A673 (cell line): ENCODE measurements around the gene IQCH. TPM values are rescaled to one million over a fixed set of nuclear protein-coding genes. Genes with fewer than 3 reads are reported as not detected.
A peak's percentile ranks its signal among the peaks of the same experiment; 100 is the strongest.
"Not testable (repeated sequence)": the region's sequence is repeated elsewhere in the genome, so short reads cannot be mapped to it uniquely, and the experiment has no call there.

Experiments used
- BruUV-seq: library from RNA; stranded (reverse); fragments of 400-500 nt; replicated peaks from 2 replicates; lab custom pipeline; 2021; lab: Mats Ljungman, UMichigan
- CTCF ChIA-PET: fragments of 300-600 bp; sonication (Branson Sonifier 250); formaldehyde crosslinking; loops from one replicate; lab custom pipeline; 2022; ENCODE audit warnings: antibody characterized with exemption; lab: Charles Lee
- POLR2A ChIA-PET: fragments of 300-600 bp; sonication (Branson Sonifier 250); formaldehyde crosslinking; loops from one replicate; lab custom pipeline; 2022; ENCODE audit warnings: antibody characterized with exemption; ENCODE audit not compliant: low non-redundant PET; lab: Charles Lee
- DNase-seq: peaks from one replicate; pipeline ENCODE4 v3.0.0-alpha.2; 2015; ENCODE audit warnings: low spot score
- H3K27ac ChIP-seq: fragments of 200-600 bp; sonication (generic); 2 replicates; pipeline ENCODE4 v1.5.1; 2016; ENCODE audit warnings: mixed run types, low read depth, mild to moderate bottlenecking, mixed read lengths, antibody characterized with exemption, low read length; ENCODE audit not compliant: poor library complexity, severe bottlenecking
- H3K27me3 ChIP-seq: fragments of 200-600 bp; sonication (generic); replicated peaks from 2 replicates; pipeline ENCODE4 v1.6.1; 2017; ENCODE audit warnings: mixed run types, low read depth, mild to moderate bottlenecking, mixed read lengths, antibody characterized with exemption, low read length; ENCODE audit not compliant: insufficient read depth, poor library complexity
- H3K36me3 ChIP-seq: fragments of 200-600 bp; sonication (generic); 2 replicates; pipeline ENCODE4 v1.6.1; 2016; ENCODE audit warnings: mixed run types, mild to moderate bottlenecking, mixed read lengths, antibody characterized with exemption, low read length; ENCODE audit not compliant: insufficient read depth, poor library complexity, severe bottlenecking
- H3K4me1 ChIP-seq: fragments of 200-600 bp; sonication (generic); 2 replicates; pipeline ENCODE4 v1.6.1; 2017; ENCODE audit warnings: mixed run types, mild to moderate bottlenecking, mixed read lengths, antibody characterized with exemption, low read length; ENCODE audit not compliant: insufficient read depth, poor library complexity, severe bottlenecking
- H3K4me3 ChIP-seq: fragments of 200-600 bp; sonication (generic); 2 replicates; pipeline ENCODE4 v1.5.1; 2016; ENCODE audit warnings: low read depth, mixed run types, mild to moderate bottlenecking, mixed read lengths, low read length; ENCODE audit not compliant: poor library complexity, severe bottlenecking
- H3K9me3 ChIP-seq: fragments of 200-600 bp; sonication (generic); 2 replicates; pipeline ENCODE4 v1.6.1; 2016; ENCODE audit warnings: mixed run types, low read depth, mild to moderate bottlenecking, mixed read lengths, antibody characterized with exemption, low read length; ENCODE audit not compliant: poor library complexity, severe bottlenecking
- EZH2 ChIP-seq: fragments of 200-600 bp; sonication (generic); IDR thresholded peaks from 2 replicates; pipeline ENCODE4 v1.6.1; 2017; ENCODE audit warnings: borderline replicate concordance, low read depth, mild to moderate bottlenecking, mixed read lengths, antibody characterized with exemption, low read length; ENCODE audit not compliant: poor library complexity, severe bottlenecking
- intact Hi-C: fragments of 100-400 bp; cut with micrococcal nuclease; formaldehyde crosslinking; loops from one replicate; pipeline ENCODE4 v1.10.0; 2022; ENCODE audit not compliant: unreplicated experiment
- total RNA-seq: library from RNA; stranded (reverse); gene quantifications from 2 replicates; pipeline ENCODE4 v1.2.3, GENCODE V29; 2021
- TF ChIP-seq, protein P1 (sequence below): fragments of 300-800, 200-600 bp; sonication (generic); conservative IDR thresholded peaks from 2 replicates; pipeline ENCODE4 v1.5.1; 2017; ENCODE audit warnings: low read depth, mild to moderate bottlenecking, antibody characterized with exemption, low read length, moderate library complexity, mixed read lengths

IQCH gene
- total RNA-seq, 1 experiment from 2014 or later, result 1.7 TPM

DNA sequence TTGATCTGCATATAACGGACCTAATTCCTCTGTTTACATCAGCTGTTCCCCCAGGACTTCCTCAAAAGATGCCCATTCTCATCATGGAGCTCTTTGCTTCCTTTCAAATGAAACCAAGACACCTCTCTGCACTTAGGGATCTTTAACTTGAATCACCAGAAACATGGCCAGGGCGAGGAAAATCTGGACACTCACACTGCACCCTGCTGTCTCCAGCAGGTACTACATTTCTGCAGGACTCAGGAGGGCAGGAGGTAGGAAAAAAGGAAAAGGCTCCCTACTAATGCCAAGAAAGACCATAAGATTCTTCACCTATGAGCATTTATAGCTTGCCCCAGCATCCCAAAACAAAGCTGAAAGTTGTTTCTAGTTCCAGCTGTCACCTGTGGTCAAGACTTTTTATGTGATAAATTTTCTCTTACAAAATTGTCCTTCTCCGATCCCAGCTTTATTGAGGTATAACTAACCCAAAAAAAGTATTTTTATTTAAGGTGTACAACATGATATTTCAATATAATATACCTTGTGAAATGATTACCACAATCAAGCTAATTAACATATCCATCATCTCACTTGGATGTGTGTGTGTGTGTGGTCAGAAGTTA is 179.0 kb downstream of the IQCH start:
- Histone ChIP-seq H3K27ac (no peak overlapping the region), H3K4me3 (no peak overlapping the region), H3K9me3 (no peaks in the 10 kb centered on the region), H3K4me1 (no peaks in the 10 kb centered on the region), H3K36me3 (no peaks in the 10 kb centered on the region), H3K27me3 (no peaks in the 10 kb centered on the region)
- intact Hi-C loops, result loop anchor here (1.0 kb wide), 1 partner anchor 487 kb away; no protein-coding TSS in a partner anchor
- no peak for TF ChIP-seq EZH2
- TF ChIP-seq, protein P1, sequence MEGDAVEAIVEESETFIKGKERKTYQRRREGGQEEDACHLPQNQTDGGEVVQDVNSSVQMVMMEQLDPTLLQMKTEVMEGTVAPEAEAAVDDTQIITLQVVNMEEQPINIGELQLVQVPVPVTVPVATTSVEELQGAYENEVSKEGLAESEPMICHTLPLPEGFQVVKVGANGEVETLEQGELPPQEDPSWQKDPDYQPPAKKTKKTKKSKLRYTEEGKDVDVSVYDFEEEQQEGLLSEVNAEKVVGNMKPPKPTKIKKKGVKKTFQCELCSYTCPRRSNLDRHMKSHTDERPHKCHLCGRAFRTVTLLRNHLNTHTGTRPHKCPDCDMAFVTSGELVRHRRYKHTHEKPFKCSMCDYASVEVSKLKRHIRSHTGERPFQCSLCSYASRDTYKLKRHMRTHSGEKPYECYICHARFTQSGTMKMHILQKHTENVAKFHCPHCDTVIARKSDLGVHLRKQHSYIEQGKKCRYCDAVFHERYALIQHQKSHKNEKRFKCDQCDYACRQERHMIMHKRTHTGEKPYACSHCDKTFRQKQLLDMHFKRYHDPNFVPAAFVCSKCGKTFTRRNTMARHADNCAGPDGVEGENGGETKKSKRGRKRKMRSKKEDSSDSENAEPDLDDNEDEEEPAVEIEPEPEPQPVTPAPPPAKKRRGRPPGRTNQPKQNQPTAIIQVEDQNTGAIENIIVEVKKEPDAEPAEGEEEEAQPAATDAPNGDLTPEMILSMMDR, result peak; percentile 83
- CTCF ChIA-PET, result interaction anchor here (0.5 to 1.5 kb wide), 3 partner anchors 41 to 487 kb away, joined by 5 to 15 read pairs (median 10); no protein-coding TSS in a partner anchor
- POLR2A ChIA-PET, result no interaction called here
- BruUV-seq, result no TSS peak
- peak; percentile 67 for DNase-seq

DNA sequence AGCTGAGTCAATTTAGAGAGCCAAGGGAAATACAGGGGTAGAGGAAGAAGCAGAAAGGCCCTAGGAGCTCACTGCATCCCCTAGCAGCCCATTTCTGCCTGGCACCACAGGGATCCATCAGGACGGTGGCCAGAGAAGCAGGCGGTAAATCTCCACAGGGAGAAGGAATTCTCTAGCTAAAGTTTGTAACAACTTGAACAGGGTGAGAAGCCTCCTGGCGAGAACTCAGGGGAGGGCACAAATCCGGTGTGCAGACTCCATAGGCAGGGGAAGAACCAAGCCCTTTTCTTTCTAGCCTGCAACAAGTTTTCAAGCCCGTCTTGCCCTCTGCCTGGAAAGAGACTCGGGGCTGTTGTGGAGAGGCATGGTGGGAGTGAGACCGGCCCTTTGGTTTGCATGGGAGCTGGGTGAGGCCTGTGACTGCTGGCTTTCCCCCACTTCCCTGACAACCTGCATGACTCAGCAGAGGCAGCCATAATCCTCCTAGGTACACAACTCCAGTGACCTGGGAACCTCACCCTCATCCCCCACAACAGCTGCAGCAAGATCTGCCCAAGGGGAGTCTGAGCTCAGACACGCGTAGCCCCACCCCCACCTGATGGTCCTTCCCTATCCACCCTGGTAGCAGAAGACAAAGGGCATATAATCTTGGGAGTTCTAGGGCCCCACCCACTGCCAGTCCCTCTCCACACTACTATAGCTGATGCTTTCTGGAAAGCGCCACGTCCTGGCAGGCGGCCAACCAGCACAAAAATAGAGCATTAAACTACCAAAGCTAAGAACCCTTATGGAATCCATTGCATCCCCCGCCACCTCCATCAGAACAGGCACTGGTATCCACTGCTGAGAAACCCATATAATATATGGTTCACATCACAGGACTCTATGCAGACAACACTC is 182.0 kb downstream of the IQCH start:
- intact Hi-C loops, H3K4me1 ChIP-seq, H3K4me3 ChIP-seq, DNase-seq, H3K9me3 ChIP-seq, H3K36me3 ChIP-seq, BruUV-seq, H3K27me3 ChIP-seq, POLR2A ChIA-PET, H3K27ac ChIP-seq: not testable (repeated sequence)
- CTCF ChIA-PET, result interaction anchor here (0.6 kb wide), 1 partner anchor 490 kb away, joined by 3 read pairs; no protein-coding TSS in a partner anchor

DNA sequence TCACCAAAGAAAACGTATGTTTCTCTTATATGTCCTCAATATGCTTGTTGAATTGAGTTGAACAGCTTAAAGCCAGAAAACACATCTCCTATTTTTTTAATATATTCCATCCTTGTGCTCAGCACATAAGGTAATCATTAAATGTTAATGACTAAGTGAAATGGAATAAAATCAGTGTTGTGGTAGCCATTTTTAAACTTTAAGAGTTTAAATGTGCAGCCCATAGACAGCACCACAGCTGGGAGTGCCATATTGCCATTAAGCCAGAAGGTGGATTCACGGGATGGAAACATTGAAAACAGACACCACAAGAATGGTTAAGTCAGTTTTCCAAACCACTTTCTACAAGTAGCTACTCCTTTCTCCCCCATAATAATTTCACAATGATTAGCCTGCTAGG is 189.5 kb downstream of the IQCH start:
- Histone ChIP-seq H3K27ac (no peak overlapping the region), H3K9me3 (no peaks in the 10 kb centered on the region), H3K36me3 (no peaks in the 10 kb centered on the region), H3K4me1 (no peaks in the 10 kb centered on the region), H3K4me3 (no peak overlapping the region), H3K27me3 (no peaks in the 10 kb centered on the region)
- no TSS peak for BruUV-seq
- ChIA-PET POLR2A (no interaction called here), CTCF (no interaction called here)
- TF ChIP-seq, protein P1, result no peak
- no peak for TF ChIP-seq EZH2
- intact Hi-C loops, result no loop called here
- no peak for DNase-seq
